Natural killer cell (primary cell): ENCODE data around the gene ABAT. TPM values are rescaled to one million over a fixed set of nuclear protein-coding genes. Genes with fewer than 3 reads are reported as not detected.
"Not testable (repeated sequence)": the region's sequence is repeated elsewhere in the genome, so short reads cannot be mapped to it uniquely, and the experiment has no call there.

ENCODE experiments used
- ATAC-seq, 3 donors: fragments of 150-1000 bp in 2 of 3; fragments of 200-7000 bp in 1 of 3; cut with Tn5 transposase; 1 replicate in 1 of 3; 2 replicates in 2 of 3; pipeline ENCODE4 v1.10.0; 2021; ENCODE audit warnings: mild to moderate bottlenecking in 2 of 3, moderate library complexity in 2 of 3
- DNase-seq, 2 donors: peaks; one replicate each; pipeline versions ENCODE4 v3.0.0 to v3.0.0-alpha.2; 2013 to 2021; ENCODE audit warnings: mixed read lengths in 1 of 2
- H3K27ac ChIP-seq: one replicate; pipeline ENCODE4 v1.5.1; 2013; ENCODE audit warnings: mild to moderate bottlenecking, low read length
- H3K27me3 ChIP-seq: one replicate; pipeline ENCODE4 v1.6.1; 2013; ENCODE audit warnings: low read length; ENCODE audit not compliant: control insufficient read depth, insufficient read depth
- H3K36me3 ChIP-seq: one replicate; pipeline ENCODE4 v1.6.1; 2013; ENCODE audit warnings: low read length; ENCODE audit not compliant: control insufficient read depth, insufficient read depth
- H3K4me1 ChIP-seq: one replicate; pipeline ENCODE4 v1.6.1; 2013; ENCODE audit warnings: low read length; ENCODE audit not compliant: control insufficient read depth, insufficient read depth
- H3K4me3 ChIP-seq: one replicate; pipeline ENCODE4 v1.5.1; 2013; ENCODE audit warnings: low read length
- H3K9me3 ChIP-seq: one replicate; pipeline ENCODE4 v1.6.1; 2013; ENCODE audit warnings: low read length; ENCODE audit not compliant: control insufficient read depth, insufficient read depth
- H3K27ac Mint-ChIP-seq, 2 donors: one replicate each; pipeline ENCODE4 v1.8.0; 2022; ENCODE audit warnings: mild to moderate bottlenecking in 2 of 2, mixed read lengths in 2 of 2, moderate library complexity in 1 of 2
- H3K27me3 Mint-ChIP-seq, 2 donors: one replicate each; pipeline ENCODE4 v1.8.0; 2022; ENCODE audit warnings: low read depth in 2 of 2, mixed read lengths in 2 of 2
- H3K36me3 Mint-ChIP-seq: one replicate; pipeline ENCODE4 v1.8.0; 2022; ENCODE audit warnings: mixed read lengths
- H3K4me1 Mint-ChIP-seq, 2 donors: one replicate each; pipeline ENCODE4 v1.8.0; 2022; ENCODE audit warnings: mixed read lengths in 2 of 2
- H3K4me3 Mint-ChIP-seq: one replicate; pipeline ENCODE4 v1.8.0; 2022; ENCODE audit warnings: mild to moderate bottlenecking, moderate library complexity, mixed read lengths
- H3K9me3 Mint-ChIP-seq, 2 donors: one replicate each; pipeline ENCODE4 v1.8.0; 2022; ENCODE audit warnings: mixed read lengths in 2 of 2
- CTCF ChIP-seq: fragments of 200-600 bp; IDR thresholded peaks from one replicate; pipeline ENCODE4 v1.8.0; 2022; ENCODE audit warnings: antibody characterized with exemption
- WGBS: methylation state at CpG from one replicate; pipeline ENCODE4 v1.1.7; 2013; ENCODE audit warnings: missing lambda C conversion rate; ENCODE audit not compliant: insufficient coverage; 5-methylcytosine and 5-hydroxymethylcytosine counted together
- intact Hi-C: fragments of 100-400 bp; cut with micrococcal nuclease; formaldehyde crosslinking; loops from one replicate; pipeline ENCODE4 v1.14.2; 2022
- total RNA-seq, 4 donors: library from RNA; stranded (reverse); fragments of 120-200 nt in 1 of 4; gene quantifications; one replicate each; pipeline versions ENCODE4 v1.2.3 to v1.2.4, GENCODE V29; 2013 to 2022

Gene ABAT
- total RNA-seq, 3 donors from 2014 or later (not counting 1 experiment from before 2014, with no cell fraction given), result 11.0 to 13.4 (median 11.3) TPM

- Histone ChIP-seq H3K27ac (no peak overlapping the region), H3K4me3 (no peak overlapping the region), H3K36me3 (peaks cover 27% of the 10 kb centered on the region), H3K27me3 (no peaks in the 10 kb centered on the region), H3K4me1 (peaks cover 4% of the 10 kb centered on the region), H3K9me3 (no peaks in the 10 kb centered on the region)
- DNase-seq, result no peak
- Mint-ChIP-seq H3K4me3 (no peak overlapping the region), H3K27me3 (no peaks in the 10 kb centered on the region), H3K27ac (no peak overlapping the region), H3K9me3 (no peaks in the 10 kb centered on the region), H3K36me3 (peaks cover 8% of the 10 kb centered on the region), H3K4me1 (peaks cover 2% of the 10 kb centered on the region in 2 donors)
- TF ChIP-seq CTCF, result no peak
- WGBS, result 83% methylated on average over 8 of the region's 8 CpGs
- ATAC-seq, result no peak
- intact Hi-C loops, result no loop called here
Measured at GRCh38 chr16:8649829-8650554, 24.4 kb upstream of the ABAT start.

GRCh38 chr16:8651958-8652357 is 22.5 kb upstream of the ABAT start:
- not testable (repeated sequence) for H3K27ac Mint-ChIP-seq
- WGBS, result 94% methylated on average over 6 of the region's 7 CpGs

GRCh38 chr16:8655184-8655717 is 19.2 kb upstream of the ABAT start:
- 64% methylated on average over 1 of the region's 1 CpG for WGBS

More at GRCh38 chr16:8651958-8652357, 22.5 kb upstream of the ABAT start:
- H3K27ac ChIP-seq, H3K4me3 Mint-ChIP-seq, H3K4me1 Mint-ChIP-seq, DNase-seq, H3K27me3 Mint-ChIP-seq, H3K36me3 Mint-ChIP-seq, intact Hi-C loops, H3K9me3 ChIP-seq, H3K4me3 ChIP-seq, ATAC-seq, H3K4me1 ChIP-seq, H3K9me3 Mint-ChIP-seq, H3K27me3 ChIP-seq: not testable (repeated sequence)
- peaks cover 12% of the 10 kb centered on the region for H3K36me3 ChIP-seq

More at GRCh38 chr16:8655184-8655717, 19.2 kb upstream of the ABAT start:
- Mint-ChIP-seq H3K4me1 (no peaks in the 10 kb centered on the region), H3K9me3 (no peaks in the 10 kb centered on the region), H3K27ac (no peak overlapping the region), H3K4me3 (no peak overlapping the region), H3K36me3 (no peaks in the 10 kb centered on the region), H3K27me3 (no peaks in the 10 kb centered on the region)
- H3K27me3 ChIP-seq, result no peaks in the 10 kb centered on the region
- ATAC-seq, result peak in 1 of 3 donors; percentile 70
- H3K4me3 ChIP-seq, result no peak overlapping the region
- TF ChIP-seq CTCF, result no peak
- peak in 1 of 2 donors; percentile 40 for DNase-seq
- no peaks in the 10 kb centered on the region for H3K36me3 ChIP-seq
- H3K9me3 ChIP-seq, result no peaks in the 10 kb centered on the region
- H3K4me1 ChIP-seq, result no peaks in the 10 kb centered on the region
- no peak overlapping the region for H3K27ac ChIP-seq
- intact Hi-C loops, result no loop called here
